Inferior parietal cortex (tissue), 1 donor: ENCODE data around the gene ABCC1.
A peak's percentile ranks its signal among the peaks of the same experiment; 100 is the strongest.

Source experiments
- DNase-seq: peaks from one replicate; pipeline ENCODE4 v3.0.0-alpha.2; 2016; ENCODE audit errors: extremely low spot score

Gene ABCC1

GRCh38 chr16:16020291-16020690, 70.9 kb downstream of the ABCC1 start:
- no peak for DNase-seq

GRCh38 chr16:16021020-16021419, 71.6 kb downstream of the ABCC1 start:
- DNase-seq = no peak

- DNase-seq = no peak
Measured at GRCh38 chr16:16021646-16021987, 72.2 kb downstream of the ABCC1 start.

DNA sequence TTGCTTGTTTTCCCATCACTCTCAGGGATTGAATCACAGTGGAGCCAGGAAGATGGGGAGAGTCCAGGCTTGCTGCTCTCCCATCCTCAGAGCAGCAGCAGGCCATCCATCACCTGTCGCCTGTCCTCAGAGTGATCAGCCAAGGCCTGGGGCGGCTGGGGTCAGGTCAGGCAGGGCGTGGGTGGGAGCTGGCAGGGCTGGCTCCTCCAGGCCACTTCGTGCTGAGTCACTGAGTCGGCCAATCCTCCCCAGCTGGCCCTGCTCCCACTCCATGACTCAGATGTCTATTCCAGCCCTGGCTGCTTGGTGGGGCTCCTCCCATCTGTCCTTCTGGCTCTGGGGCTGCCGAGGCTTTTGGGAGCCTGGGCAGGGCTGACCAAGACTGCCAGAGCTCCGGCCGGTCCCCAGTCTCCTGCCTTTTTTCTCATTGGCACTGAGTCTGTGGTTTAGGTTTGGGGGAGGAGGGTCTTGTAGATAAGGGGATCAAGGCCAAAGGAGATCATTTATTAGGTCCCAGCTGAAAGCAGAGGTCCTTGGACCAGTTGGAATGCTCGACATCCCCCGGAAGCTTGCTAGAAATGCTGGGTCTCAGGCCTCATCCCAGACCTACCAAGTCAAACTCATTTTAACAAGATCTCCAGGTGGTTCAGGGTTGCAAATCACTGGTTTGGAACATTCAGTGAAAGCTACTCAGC, 72.7 kb downstream of the ABCC1 start:
- peak; percentile 73 for DNase-seq

DNA sequence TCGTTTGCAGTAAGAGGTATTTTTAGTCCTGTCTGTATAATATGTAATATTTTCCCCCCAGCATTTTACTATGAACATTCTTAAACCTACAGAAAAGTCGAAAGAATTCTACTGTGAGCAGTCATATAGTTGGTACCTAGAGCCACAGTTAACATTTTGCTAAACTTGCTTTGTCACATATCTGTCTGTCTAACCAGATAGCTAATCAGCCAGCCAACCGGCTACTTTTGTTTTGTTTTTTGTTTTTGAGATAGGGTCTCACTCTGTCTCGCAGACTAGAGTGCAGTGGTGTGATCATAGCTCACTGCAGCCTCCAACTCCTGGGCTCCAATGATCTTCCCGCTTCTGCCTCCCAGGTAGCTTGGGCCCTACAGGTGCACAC, 73.3 kb downstream of the ABCC1 start:
- DNase-seq = peak; percentile 9

GRCh38 chr16:16025214-16025968, 76.0 kb downstream of the ABCC1 start:
- DNase-seq = peak; percentile 14

DNA sequence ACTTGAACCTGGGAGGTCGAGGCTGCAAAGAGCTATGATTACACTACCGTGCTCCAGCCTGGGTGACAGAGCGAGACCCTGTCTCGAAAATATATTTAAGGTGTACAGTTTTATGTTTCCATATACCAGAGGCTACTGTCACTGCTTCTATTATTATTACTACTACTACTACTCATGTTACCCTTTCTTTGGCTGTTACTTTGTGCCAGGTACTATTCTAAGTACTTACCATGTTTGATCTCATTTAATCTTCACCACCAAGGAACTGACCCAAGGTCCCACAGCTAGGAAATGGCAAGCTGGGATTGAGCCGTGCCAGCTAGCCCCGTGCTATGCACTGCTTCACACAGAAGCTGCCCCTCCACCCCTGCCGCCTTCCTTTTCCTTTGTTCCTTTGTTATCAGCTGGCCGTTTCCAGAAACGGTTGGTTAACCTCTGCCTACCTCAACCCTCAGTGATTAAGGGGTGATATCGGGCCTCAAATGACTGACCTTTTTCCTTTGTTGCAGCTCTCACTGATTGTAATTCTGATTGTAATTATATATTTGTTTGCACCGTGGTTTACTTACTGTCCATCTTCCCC, 78.4 kb downstream of the ABCC1 start:
- no peak for DNase-seq

- no peak for DNase-seq
Measured at GRCh38 chr16:16028311-16028999, 79.0 kb downstream of the ABCC1 start.

DNA sequence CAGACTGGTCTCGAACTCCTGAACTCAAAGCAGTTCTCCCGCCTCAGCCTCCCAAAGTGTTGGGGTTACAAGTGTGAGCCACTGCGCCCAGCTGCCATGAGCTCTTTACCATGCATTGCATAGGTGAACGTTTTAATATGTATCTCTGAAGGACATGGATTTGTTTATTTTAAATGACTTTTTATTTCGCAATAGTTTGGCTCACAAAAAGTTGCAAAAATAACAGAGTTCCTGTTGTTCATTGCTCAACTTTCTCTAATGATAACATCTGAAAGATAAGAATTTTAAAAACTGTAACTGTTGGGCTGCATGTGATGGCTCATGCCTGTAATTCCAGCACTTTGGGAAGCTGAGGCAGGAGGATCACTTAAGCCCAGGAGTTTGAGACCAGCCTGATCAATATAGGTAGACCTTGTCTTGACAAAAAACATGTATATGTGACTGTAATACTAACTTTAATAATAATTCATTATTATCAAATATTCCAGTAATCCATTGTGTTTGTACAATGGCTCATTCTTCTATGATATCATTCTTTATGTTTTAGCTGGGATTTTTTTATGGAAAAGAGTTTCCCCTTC, 80.1 kb downstream of the ABCC1 start:
- DNase-seq = no peak

DNA sequence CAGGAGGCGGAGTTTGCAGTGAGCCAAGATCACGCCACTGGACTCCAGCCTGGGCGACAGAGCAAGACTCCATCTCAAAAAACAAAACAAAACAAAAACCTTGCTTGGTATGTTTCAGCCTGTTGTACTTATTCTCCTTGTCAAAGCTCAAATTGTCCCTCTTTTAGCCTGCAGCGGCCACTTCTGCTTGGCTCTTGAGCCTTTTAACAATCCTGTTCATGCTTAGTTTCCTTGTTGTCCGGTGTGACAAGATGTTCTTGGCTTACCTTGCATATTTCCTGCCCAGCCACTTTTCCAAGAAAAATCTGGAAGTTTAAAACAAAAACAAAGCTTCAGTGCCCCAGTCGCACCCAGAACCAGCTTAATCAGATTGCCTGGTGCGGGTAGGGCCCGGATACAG, 81.0 kb downstream of the ABCC1 start:
- DNase-seq = no peak

GRCh38 chr16:16031401-16031800, 82.0 kb downstream of the ABCC1 start:
- no peak for DNase-seq

GRCh38 chr16:16032271-16032979, 83.0 kb downstream of the ABCC1 start:
- DNase-seq = no peak

GRCh38 chr16:16033208-16033717, 83.8 kb downstream of the ABCC1 start:
- DNase-seq = no peak

DNA sequence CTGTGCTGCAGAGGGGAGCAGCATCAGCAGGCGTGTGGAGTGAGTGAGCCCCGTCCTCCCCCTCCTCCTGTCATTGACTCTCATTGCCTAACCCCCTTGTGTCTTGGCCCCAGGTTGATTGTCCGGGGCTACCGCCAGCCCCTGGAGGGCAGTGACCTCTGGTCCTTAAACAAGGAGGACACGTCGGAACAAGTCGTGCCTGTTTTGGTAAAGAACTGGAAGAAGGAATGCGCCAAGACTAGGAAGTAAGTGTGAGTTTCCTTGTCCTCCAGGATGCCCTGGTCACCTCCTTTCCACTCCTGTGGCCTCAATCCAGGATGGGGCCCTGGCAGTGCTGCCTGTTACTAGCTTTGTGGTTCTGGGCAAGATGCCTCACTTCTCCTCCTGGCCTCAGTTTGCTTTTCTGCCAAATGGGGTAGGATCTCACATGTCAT, 87.0 kb downstream of the ABCC1 start:
- no peak for DNase-seq

DNA sequence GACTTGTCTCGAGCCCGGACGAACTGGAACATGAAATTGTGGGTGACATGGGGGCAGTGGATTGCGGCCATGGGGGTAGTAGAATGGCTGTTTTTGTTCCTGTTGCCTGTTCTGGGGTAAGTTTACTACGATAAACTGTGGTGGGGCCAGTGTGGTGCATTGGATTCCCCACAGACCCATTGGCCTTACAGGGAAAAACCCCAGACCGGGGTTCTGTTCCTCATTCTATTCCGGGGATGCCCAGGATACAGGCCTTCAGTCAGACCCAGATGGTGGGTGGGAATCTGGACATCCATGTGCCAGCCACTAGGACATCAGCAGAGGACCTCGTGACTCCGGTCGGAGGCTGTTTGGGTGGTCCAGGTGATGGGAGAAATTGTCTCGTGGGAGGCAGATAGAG, 88.1 kb downstream of the ABCC1 start:
- no peak for DNase-seq

DNA sequence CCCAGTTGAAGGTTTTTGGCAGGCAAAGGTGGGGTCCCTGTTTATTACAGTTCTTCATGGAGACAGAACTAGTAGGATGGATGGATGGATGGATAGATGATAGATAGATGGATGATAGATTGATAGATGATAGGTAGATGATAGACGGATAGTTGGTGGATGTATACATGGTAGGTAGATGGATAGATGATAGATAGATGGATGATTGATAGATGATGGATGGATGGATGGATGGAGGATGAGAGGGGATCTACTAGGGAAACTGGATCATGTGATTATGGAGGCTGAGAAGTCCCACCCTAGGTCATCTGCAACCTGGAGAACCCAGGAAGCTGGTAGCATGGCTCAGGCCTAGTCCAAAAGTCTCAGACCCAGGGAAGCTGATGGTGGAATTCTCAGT, 88.6 kb downstream of the ABCC1 start:
- DNase-seq = no peak

DNA sequence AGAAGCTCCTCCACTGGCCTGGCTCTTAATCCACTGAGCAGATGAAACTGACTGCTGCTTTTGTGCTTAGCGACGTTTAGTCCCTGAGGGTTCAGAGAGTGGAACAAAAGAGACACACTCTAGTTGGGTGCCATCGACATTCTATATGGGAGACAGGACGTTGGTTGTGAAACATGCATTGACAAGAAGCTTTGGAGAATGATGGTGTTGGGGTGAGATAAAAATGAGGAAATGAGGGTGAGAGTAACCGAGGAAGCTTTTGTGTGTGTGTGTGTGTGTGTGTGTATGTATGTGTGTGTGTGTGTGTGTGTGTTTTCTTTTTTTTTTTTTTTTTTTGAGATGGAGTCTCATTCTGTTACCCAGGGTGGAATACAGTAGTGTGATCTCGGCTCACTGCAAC, 89.5 kb downstream of the ABCC1 start:
- DNase-seq = no peak

DNA sequence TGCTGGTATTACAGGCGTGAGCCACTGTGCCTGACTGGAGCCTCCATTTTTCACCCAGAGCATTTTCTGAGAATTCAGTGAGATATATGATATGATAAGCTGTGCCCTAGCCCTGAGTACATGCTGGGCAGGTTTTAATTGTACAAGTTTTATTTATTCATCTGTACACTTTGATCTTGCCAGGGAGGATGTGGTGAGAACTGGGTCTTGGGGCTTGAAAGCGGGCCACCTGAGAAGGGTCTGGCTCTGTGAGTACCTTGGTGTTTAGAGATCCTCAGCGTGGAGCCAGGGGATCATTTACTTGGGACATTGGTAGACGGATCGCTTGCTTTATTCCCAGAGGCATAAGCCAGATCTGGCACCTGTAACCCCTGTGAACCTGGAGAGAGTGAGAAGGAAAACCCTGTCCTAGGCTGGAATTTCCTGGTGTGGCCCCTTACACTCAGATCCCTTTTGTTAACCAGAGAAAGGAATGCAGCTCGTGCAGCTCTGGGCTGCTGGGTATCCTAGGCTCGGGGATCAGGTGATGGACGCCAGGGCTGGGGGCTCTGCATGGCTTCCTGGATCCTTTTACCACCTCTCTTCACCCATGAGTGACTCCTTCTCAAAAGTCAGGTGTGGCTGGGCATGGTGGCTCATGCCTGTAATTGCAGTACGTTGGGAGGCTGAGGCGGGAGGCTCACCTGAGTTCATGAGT, 91.9 kb downstream of the ABCC1 start:
- no peak for DNase-seq

DNA sequence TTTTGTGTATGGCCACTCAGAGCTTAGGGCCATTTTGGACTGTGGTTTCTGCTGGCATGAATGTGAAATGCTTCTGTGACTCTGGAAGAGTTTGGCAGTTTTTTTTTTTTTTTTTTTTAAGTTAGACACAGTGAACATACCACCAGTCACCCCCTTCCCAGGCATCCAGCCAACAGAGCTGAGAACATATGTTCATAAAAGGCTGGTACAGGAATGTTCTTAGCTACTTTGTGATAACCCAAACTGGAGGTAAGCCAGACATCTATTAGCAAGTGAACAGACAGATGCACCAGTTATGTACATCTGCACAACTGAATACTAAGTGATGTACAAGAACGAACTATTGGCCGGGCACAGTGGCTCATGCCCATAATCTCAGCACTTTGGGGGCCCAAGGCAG, 92.7 kb downstream of the ABCC1 start:
- peak; percentile 75 for DNase-seq

DNA sequence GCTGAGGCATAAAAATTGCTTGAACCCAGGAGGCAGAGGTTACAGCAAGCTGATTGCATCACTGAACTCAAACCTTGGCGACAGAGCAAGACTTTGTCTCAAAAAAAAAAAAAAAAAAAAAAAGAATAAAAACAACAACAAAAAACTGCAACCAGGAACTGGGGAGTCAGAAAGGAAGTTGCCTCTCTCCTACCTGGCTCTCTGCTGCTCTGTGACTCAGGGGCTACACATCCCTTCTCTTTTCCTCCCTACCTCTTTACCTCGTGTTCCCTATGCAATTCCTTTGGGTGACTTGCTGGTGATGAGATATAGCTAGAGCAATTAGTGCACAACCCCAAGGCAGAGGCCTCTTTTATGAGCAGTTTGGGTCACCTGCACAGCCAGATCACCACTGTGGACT, 95.9 kb downstream of the ABCC1 start:
- no peak for DNase-seq

DNA sequence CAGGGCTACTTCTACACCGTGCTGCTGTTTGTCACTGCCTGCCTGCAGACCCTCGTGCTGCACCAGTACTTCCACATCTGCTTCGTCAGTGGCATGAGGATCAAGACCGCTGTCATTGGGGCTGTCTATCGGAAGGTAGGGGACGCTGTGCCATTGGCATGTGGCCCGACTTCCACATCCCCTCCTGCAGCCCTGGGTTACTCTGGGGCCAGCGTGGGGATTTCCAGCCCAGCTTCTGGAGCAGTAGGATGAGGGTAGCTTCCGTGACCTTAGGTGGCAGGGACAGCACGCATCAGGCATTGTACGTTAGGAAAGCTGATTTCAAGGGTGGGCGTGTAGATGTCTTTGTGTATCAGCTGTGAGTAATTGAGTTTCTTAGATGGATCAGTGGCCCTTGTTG, 96.5 kb downstream of the ABCC1 start:
- DNase-seq = no peak
